RWPE2 (cell line): ENCODE measurements around the gene TERT.

Source experiments
- ATAC-seq: fragments of 200-7000 bp; cut with Tn5 transposase; 3 replicates; pipeline ENCODE4 v1.9.1; 2021; ENCODE audit warnings: low read depth
- DNase-seq: peaks from one replicate; pipeline ENCODE4 v3.0.0-alpha.2; 2020; ENCODE audit warnings: low spot score
- H3K27ac ChIP-seq: fragments of 450-650 bp; 2 replicates; pipeline ENCODE4 v1.5.1; 2017; ENCODE audit warnings: mild to moderate bottlenecking; ENCODE audit not compliant: poor library complexity, severe bottlenecking
- H3K27me3 ChIP-seq: fragments of 250-450 bp; sonication (Bioruptor Pico); 2 replicates; pipeline ENCODE4 v1.5.1; 2021; ENCODE audit warnings: mild to moderate bottlenecking, moderate library complexity; ENCODE audit not compliant: insufficient read depth, poor library complexity, severe bottlenecking
- H3K36me3 ChIP-seq: fragments of 250-450 bp; sonication (Bioruptor Pico); 2 replicates; pipeline ENCODE4 v1.5.1; 2020; ENCODE audit warnings: low read depth, mild to moderate bottlenecking, moderate library complexity
- H3K4me1 ChIP-seq: fragments of 250-450 bp; sonication (Bioruptor Pico); 2 replicates; pipeline ENCODE4 v1.5.1; 2021; ENCODE audit warnings: mild to moderate bottlenecking, moderate library complexity; ENCODE audit not compliant: insufficient read depth, poor library complexity, severe bottlenecking
- H3K4me3 ChIP-seq: fragments of 250-450 bp; sonication (Bioruptor Pico); 2 replicates; pipeline ENCODE4 v1.5.1; 2021; ENCODE audit warnings: mild to moderate bottlenecking, moderate library complexity; ENCODE audit not compliant: severe bottlenecking
- H3K9me3 ChIP-seq: fragments of 250-450 bp; sonication (Bioruptor Pico); 2 replicates; pipeline ENCODE4 v1.5.1; 2021; ENCODE audit warnings: mild to moderate bottlenecking, moderate library complexity; ENCODE audit not compliant: severe bottlenecking
- TF ChIP-seq, protein P1 (sequence below): fragments of 450-650 bp; IDR thresholded peaks from one replicate; pipeline ENCODE4 v1.5.1; 2017; ENCODE audit warnings: mild to moderate bottlenecking, moderate library complexity; ENCODE audit not compliant: poor library complexity, severe bottlenecking

TERT gene

DNA sequence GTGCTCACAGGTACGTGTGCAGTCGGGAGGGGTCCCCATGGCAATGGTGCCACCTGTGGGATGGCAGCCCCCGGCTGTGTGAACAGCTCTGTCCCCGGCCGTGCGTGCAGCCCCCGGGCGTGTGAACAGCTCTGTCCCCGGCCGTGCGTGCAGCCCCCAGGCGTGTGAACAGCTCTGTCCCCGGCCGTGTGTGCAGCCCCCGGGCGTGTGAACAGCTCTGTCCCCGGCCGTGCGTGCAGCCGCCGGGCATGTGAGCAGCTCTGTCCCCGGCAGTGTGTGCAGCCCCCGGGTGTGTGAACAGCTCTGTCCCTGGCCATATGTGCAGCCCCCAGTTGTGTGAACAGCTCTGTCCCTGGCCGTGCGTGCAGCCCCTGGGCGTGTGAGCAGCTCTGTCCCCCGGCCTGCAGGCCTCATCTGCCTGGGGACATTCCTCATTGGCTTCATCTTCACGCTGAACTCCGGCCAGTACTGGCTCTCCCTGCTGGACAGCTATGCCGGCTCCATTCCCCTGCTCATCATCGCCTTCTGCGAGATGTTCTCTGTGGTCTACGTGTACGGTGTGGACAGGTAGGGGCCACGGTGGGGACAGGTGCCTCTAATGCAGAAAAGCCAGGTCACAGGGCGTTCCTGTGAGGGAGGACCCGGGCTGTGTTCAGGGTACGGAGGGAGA is 75.6 kb downstream of the TERT start:
- H3K36me3 ChIP-seq: no peaks in the 10 kb centered on the region
- no peaks in the 10 kb centered on the region for H3K9me3 ChIP-seq
- H3K4me3 ChIP-seq: no peak overlapping the region
- DNase-seq: no peak
- ATAC-seq: no peak
- peaks cover 4% of the 10 kb centered on the region for H3K27me3 ChIP-seq
- no peaks in the 10 kb centered on the region for H3K4me1 ChIP-seq
- TF ChIP-seq, protein P1, sequence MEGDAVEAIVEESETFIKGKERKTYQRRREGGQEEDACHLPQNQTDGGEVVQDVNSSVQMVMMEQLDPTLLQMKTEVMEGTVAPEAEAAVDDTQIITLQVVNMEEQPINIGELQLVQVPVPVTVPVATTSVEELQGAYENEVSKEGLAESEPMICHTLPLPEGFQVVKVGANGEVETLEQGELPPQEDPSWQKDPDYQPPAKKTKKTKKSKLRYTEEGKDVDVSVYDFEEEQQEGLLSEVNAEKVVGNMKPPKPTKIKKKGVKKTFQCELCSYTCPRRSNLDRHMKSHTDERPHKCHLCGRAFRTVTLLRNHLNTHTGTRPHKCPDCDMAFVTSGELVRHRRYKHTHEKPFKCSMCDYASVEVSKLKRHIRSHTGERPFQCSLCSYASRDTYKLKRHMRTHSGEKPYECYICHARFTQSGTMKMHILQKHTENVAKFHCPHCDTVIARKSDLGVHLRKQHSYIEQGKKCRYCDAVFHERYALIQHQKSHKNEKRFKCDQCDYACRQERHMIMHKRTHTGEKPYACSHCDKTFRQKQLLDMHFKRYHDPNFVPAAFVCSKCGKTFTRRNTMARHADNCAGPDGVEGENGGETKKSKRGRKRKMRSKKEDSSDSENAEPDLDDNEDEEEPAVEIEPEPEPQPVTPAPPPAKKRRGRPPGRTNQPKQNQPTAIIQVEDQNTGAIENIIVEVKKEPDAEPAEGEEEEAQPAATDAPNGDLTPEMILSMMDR: no peak
- no peak overlapping the region for H3K27ac ChIP-seq

- ATAC-seq (no peak), DNase-seq (no peak)
- Histone ChIP-seq H3K9me3 (no peaks in the 10 kb centered on the region), H3K36me3 (no peaks in the 10 kb centered on the region), H3K27ac (no peak overlapping the region), H3K27me3 (no peaks in the 10 kb centered on the region), H3K4me1 (no peaks in the 10 kb centered on the region), H3K4me3 (no peak overlapping the region)
- TF ChIP-seq, protein P1: no peak
These were observed 76.4 kb downstream of the TERT start for GRCh38 chr5:1218351-1219080.

DNA sequence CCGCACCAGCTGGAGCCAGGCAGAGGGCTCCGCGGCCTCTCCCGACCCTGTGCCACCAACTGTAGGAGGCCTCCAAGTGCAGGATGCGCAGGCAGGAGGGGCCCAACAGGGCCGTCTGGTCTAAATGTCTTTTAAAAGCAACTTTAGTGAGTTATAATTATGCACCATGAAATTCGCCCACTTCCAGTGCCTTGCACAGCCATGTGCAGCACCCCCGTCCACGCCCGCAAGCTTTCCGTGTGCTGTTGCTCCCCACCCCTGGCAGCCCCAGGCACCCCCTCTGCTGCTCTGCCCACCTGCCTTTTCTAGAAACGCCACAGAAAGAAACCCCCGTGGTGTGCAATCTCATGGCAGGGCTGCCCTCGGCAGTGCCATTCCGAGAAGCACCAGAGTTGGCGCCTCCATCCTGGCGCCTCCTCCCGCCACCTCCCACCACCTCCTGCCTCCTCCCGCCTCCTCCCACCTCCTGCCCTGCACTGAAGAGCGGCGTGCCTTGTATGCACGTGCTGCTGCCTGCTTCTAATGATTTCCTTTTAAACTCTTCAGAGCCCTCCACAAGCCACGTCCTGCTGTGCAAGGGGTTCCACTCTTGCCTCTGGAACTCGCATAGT is 77.2 kb downstream of the TERT start:
- H3K4me3 ChIP-seq: no peak overlapping the region
- ATAC-seq (peak; percentile 47; the same call in 2 of the 3 replicates), DNase-seq (no peak)
- H3K4me1 ChIP-seq: no peaks in the 10 kb centered on the region
- no peak overlapping the region for H3K27ac ChIP-seq
- no peaks in the 10 kb centered on the region for H3K27me3 ChIP-seq
- TF ChIP-seq, protein P1: no peak
- no peaks in the 10 kb centered on the region for H3K36me3 ChIP-seq
- H3K9me3 ChIP-seq: no peaks in the 10 kb centered on the region

- H3K27me3 ChIP-seq: no peaks in the 10 kb centered on the region
- H3K27ac ChIP-seq: no peak overlapping the region
- ATAC-seq (no peak), DNase-seq (no peak)
- TF ChIP-seq, protein P1: no peak
- no peaks in the 10 kb centered on the region for H3K9me3 ChIP-seq
- no peak overlapping the region for H3K4me3 ChIP-seq
- no peaks in the 10 kb centered on the region for H3K4me1 ChIP-seq
- H3K36me3 ChIP-seq: no peaks in the 10 kb centered on the region
These were observed 78.0 kb downstream of the TERT start for GRCh38 chr5:1216918-1217295.
